CD14-positive monocyte (primary cell): ENCODE data around the gene TMEM213. TPM values are rescaled to one million over a fixed set of nuclear protein-coding genes. Genes with fewer than 3 reads are reported as not detected.

Source experiments
- DNase-seq, 3 donors: peaks; one replicate each; pipeline ENCODE4 v3.0.0-alpha.2; 2011 to 2022
- H2AFZ ChIP-seq: 2 replicates; pipeline ENCODE4 v1.6.0; 2012; ENCODE audit warnings: mild to moderate bottlenecking, low read depth, low read length, inconsistent platforms; ENCODE audit not compliant: insufficient read depth, poor library complexity, severe bottlenecking
- H3K27ac ChIP-seq, 2 donors: 1 replicate in 1 of 2; 2 replicates in 1 of 2; pipeline ENCODE4 v1.5.1; 2012 to 2013; ENCODE audit warnings: low read length in 2 of 2, control low read depth in 1 of 2, inconsistent platforms in 1 of 2, low read depth in 1 of 2, mild to moderate bottlenecking in 1 of 2
- H3K27me3 ChIP-seq, 2 donors: one replicate each; pipeline versions ENCODE4 v1.6.0 to v1.6.1; 2011 to 2013; ENCODE audit warnings: low read length in 2 of 2; ENCODE audit not compliant: control insufficient read depth in 2 of 2, insufficient read depth in 2 of 2
- H3K36me3 ChIP-seq, 2 donors: replicated peaks in 1 of 2; 1 replicate in 1 of 2; 2 replicates in 1 of 2; pipeline versions ENCODE4 v1.5.1 to v1.6.1; 2012 to 2013; ENCODE audit warnings: low read length in 2 of 2, control low read depth in 1 of 2, inconsistent platforms in 1 of 2, mild to moderate bottlenecking in 1 of 2; ENCODE audit not compliant: insufficient read depth in 2 of 2, control insufficient read depth in 1 of 2
- H3K4me1 ChIP-seq, 2 donors: 1 replicate in 1 of 2; 2 replicates in 1 of 2; pipeline versions ENCODE4 v1.5.1 to v1.6.1; 2012 to 2013; ENCODE audit warnings: low read length in 2 of 2, control low read depth in 1 of 2, inconsistent platforms in 1 of 2, mild to moderate bottlenecking in 1 of 2, moderate library complexity in 1 of 2; ENCODE audit not compliant: insufficient read depth in 2 of 2, control insufficient read depth in 1 of 2
- H3K4me2 ChIP-seq: replicated peaks from 2 replicates; pipeline ENCODE3; 2012; ENCODE audit warnings: low read length, moderate library complexity, mild to moderate bottlenecking; ENCODE audit not compliant: poor library complexity, severe bottlenecking; ENCODE audit errors: extremely low read depth
- H3K4me3 ChIP-seq, 3 experiments: fragments of 200-600 bp in 1 of 3; sonication (generic) in 1 of 3; replicated peaks in 1 of 3; 1 replicate in 2 of 3; 2 replicates in 1 of 3; pipeline ENCODE4 v1.5.1; 2011 to 2013; ENCODE audit warnings: low read length in 3 of 3, mild to moderate bottlenecking in 3 of 3, control low read depth in 2 of 3, low read depth in 2 of 3, inconsistent platforms in 1 of 3, moderate library complexity in 1 of 3
- H3K79me2 ChIP-seq: 2 replicates; pipeline ENCODE4 v1.6.0; 2012; ENCODE audit warnings: mild to moderate bottlenecking, control low read depth, inconsistent platforms, low read length, moderate library complexity; ENCODE audit not compliant: insufficient read depth
- H3K9ac ChIP-seq: 2 replicates; pipeline ENCODE4 v1.6.0; 2017; ENCODE audit warnings: low read length, mild to moderate bottlenecking; ENCODE audit not compliant: insufficient read depth, poor library complexity, severe bottlenecking
- H3K9me3 ChIP-seq, 2 donors: replicated peaks in 1 of 2; 1 replicate in 1 of 2; 2 replicates in 1 of 2; pipeline versions ENCODE4 v1.5.1 to v1.6.1; 2012 to 2013; ENCODE audit warnings: low read length in 2 of 2, control low read depth in 1 of 2; ENCODE audit not compliant: control insufficient read depth in 1 of 2, insufficient read depth in 1 of 2
- H4K20me1 ChIP-seq: 2 replicates; pipeline ENCODE4 v1.6.0; 2012; ENCODE audit warnings: mild to moderate bottlenecking, low read length, control low read depth, moderate library complexity; ENCODE audit not compliant: insufficient read depth
- H3K27ac Mint-ChIP-seq, 7 donors: one replicate each; pipeline ENCODE4 v1.8.0; 2020; ENCODE audit warnings: mild to moderate bottlenecking in 7 of 7, mixed read lengths in 7 of 7, moderate library complexity in 6 of 7, inconsistent platforms in 2 of 7
- H3K27me3 Mint-ChIP-seq, 3 donors: one replicate each; pipeline ENCODE4 v1.8.0; 2021 to 2022; ENCODE audit warnings: low read depth in 3 of 3, mild to moderate bottlenecking in 3 of 3, mixed read lengths in 3 of 3, moderate library complexity in 3 of 3, inconsistent platforms in 1 of 3
- H3K36me3 Mint-ChIP-seq, 2 donors: one replicate each; pipeline ENCODE4 v1.8.0; 2020; ENCODE audit warnings: mixed read lengths in 2 of 2, inconsistent platforms in 1 of 2, mild to moderate bottlenecking in 1 of 2
- H3K4me1 Mint-ChIP-seq: one replicate; pipeline ENCODE4 v1.8.0; 2020; ENCODE audit warnings: mild to moderate bottlenecking, mixed read lengths
- H3K4me3 Mint-ChIP-seq, 2 donors: one replicate each; pipeline ENCODE4 v1.8.0; 2020; ENCODE audit warnings: mild to moderate bottlenecking in 2 of 2, mixed read lengths in 2 of 2, moderate library complexity in 1 of 2
- H3K9me3 Mint-ChIP-seq, 7 donors: one replicate each; pipeline ENCODE4 v1.8.0; 2020 to 2022; ENCODE audit warnings: mixed read lengths in 7 of 7, mild to moderate bottlenecking in 6 of 7, moderate library complexity in 6 of 7, inconsistent platforms in 2 of 7
- WGBS: methylation state at CpG from one replicate; pipeline ENCODE4 v1.1.5; 2013; ENCODE audit warnings: missing lambda C conversion rate; ENCODE audit not compliant: insufficient coverage; 5-methylcytosine and 5-hydroxymethylcytosine counted together
- intact Hi-C, 2 donors: fragments of 100-400 bp; cut with micrococcal nuclease; formaldehyde crosslinking; loops; one replicate each; pipeline versions ENCODE4 v1.15.0 to v1.15.1; 2023
- polyA plus RNA-seq, 3 donors: library from polyadenylated mRNA; depleted of rRNA in 1 of 3; unstranded in 2 of 3; stranded (reverse) in 1 of 3; fragments of 300-500 nt in 2 of 3; fragments of >200 nt in 1 of 3; fragmentation: Illumina TruSeq in 2 of 3; gene quantifications; 1 replicate in 2 of 3; 2 replicates in 1 of 3; pipeline ENCODE4 v1.2.3, GENCODE V29; 2012 to 2021
- TF ChIP-seq, protein P1 (sequence below): fragments of 200-600 bp; IDR thresholded peaks from one replicate; pipeline ENCODE4 v1.8.0; 2022; ENCODE audit warnings: antibody characterized with exemption, mild to moderate bottlenecking

TMEM213 gene
- polyA plus RNA-seq, 3 donors: not detected

DNA sequence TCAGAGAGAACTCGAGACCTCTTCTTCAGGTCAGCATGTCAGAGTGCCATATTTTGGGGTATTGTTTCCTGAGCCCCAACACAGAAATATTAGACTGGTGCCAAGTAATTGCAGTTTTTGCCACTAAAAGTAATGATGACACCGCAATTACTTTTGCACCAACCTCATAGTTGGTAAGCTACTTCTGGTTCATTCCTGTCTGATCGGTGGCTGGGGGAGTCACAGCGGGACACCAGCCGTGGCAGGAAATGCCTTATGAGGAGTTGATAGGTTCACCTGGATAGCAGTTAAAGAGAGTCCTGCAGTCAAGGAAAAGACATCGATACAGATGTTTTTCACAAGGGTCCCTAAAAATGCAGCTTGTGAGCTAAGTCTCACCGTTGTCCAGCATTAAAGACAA, 24.1 kb downstream of the TMEM213 start:
- WGBS: 97% methylated on average over 6 of the region's 7 CpGs
- Histone ChIP-seq H3K79me2 (no peaks in the 10 kb centered on the region), H3K9ac (no peak overlapping the region), H3K4me3 (no peak overlapping the region), H3K27ac (no peak overlapping the region), H3K27me3 (no peaks in the 10 kb centered on the region), H2AFZ (no peak overlapping the region), H3K4me1 (no peaks in the 10 kb centered on the region), H3K36me3 (no peaks in the 10 kb centered on the region), H3K9me3 (peaks cover 0 to 8% of the 10 kb centered on the region in 2 donors), H4K20me1 (no peaks in the 10 kb centered on the region), H3K4me2 (no peak overlapping the region)
- no peak overlapping the region for H3K27ac Mint-ChIP-seq
- peaks cover 0 to 6% (median 1%) of the 10 kb centered on the region in 3 donors for H3K27me3 Mint-ChIP-seq
- DNase-seq: no peak
- no peaks in the 10 kb centered on the region for H3K4me1 Mint-ChIP-seq
- intact Hi-C loops: no loop called here
- TF ChIP-seq, protein P1, sequence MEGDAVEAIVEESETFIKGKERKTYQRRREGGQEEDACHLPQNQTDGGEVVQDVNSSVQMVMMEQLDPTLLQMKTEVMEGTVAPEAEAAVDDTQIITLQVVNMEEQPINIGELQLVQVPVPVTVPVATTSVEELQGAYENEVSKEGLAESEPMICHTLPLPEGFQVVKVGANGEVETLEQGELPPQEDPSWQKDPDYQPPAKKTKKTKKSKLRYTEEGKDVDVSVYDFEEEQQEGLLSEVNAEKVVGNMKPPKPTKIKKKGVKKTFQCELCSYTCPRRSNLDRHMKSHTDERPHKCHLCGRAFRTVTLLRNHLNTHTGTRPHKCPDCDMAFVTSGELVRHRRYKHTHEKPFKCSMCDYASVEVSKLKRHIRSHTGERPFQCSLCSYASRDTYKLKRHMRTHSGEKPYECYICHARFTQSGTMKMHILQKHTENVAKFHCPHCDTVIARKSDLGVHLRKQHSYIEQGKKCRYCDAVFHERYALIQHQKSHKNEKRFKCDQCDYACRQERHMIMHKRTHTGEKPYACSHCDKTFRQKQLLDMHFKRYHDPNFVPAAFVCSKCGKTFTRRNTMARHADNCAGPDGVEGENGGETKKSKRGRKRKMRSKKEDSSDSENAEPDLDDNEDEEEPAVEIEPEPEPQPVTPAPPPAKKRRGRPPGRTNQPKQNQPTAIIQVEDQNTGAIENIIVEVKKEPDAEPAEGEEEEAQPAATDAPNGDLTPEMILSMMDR: no peak
- no peak overlapping the region for H3K4me3 Mint-ChIP-seq
- peaks cover 2 to 29% (median 10%) of the 10 kb centered on the region in 7 donors for H3K9me3 Mint-ChIP-seq
- no peaks in the 10 kb centered on the region for H3K36me3 Mint-ChIP-seq

DNA sequence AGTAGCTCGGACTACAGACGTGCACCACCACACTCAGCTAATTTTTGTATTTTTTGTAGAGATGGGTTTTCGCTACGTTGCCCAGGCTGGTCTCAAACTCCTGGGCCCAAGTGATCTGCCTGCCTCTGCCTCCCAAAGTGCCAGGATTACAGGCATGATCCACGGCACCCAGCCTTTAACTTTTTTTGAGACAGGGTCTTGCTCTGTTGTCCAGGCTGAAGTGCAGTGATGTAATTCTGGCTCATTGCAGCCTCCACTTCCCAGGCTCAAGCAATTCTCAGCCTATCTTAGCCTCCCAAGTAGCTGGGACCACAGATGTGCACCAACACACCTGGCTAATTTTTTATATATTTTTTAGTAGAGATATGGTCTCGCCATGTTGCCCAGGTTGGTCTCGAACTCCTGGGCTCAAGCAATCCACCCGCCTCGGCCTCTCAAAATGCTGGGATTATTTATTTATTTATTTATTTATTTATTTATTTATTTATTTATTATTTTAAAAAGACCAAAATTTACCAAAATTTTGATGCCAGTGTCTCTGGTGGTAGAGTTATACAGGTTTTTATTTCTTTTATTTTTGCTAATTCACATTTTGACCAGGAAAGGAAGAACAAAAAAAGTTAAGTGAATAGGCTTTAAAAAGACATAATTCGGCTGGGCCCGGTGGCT, 25.2 kb downstream of the TMEM213 start:
- H3K9ac ChIP-seq: no peak overlapping the region
- H3K27ac ChIP-seq: no peak overlapping the region
- Mint-ChIP-seq H3K36me3 (no peaks in the 10 kb centered on the region), H3K4me1 (no peaks in the 10 kb centered on the region), H3K9me3 (peaks cover 2 to 30% (median 10%) of the 10 kb centered on the region in 7 donors), H3K27ac (no peak overlapping the region), H3K27me3 (peaks cover 0 to 4% (median 1%) of the 10 kb centered on the region in 3 donors), H3K4me3 (no peak overlapping the region)
- intact Hi-C loops: no loop called here
- no peak overlapping the region for H3K4me3 ChIP-seq
- no peak overlapping the region for H3K4me2 ChIP-seq
- H3K9me3 ChIP-seq: peaks cover 0 to 8% of the 10 kb centered on the region in 2 donors
- no peak overlapping the region for H2AFZ ChIP-seq
- no peaks in the 10 kb centered on the region for H3K27me3 ChIP-seq
- TF ChIP-seq, protein P1: no peak
- 100% methylated on average over 1 of the region's 11 CpGs for WGBS
- H3K79me2 ChIP-seq: no peaks in the 10 kb centered on the region
- DNase-seq: no peak
- no peaks in the 10 kb centered on the region for H3K36me3 ChIP-seq
- H4K20me1 ChIP-seq: no peaks in the 10 kb centered on the region
- no peaks in the 10 kb centered on the region for H3K4me1 ChIP-seq
